ENCODE data around the gene TNFSF18. TPM values are rescaled to one million over a fixed set of nuclear protein-coding genes. Genes with fewer than 3 reads are reported as not detected.

The TNFSF18 gene
- polyA plus RNA-seq, 1 donor from 2014 or later: not detected

GRCh38 chr1:173098117-173098516 lies 47.4 kb upstream of the TNFSF18 start:
- Histone ChIP-seq H3K27ac (ENCODE audit: low read length) (no peak overlapping the region), H2AFZ (ENCODE audit: low read depth, low read length) (no peak overlapping the region), H3K4me3 (ENCODE audit: low read length) (no peak overlapping the region), H3K4me2 (ENCODE audit: low read length) (no peak overlapping the region), H3K9ac (ENCODE audit: low read length) (no peak overlapping the region), H3F3A (ENCODE audit: insufficient read depth, low read length, poor library complexity, severe bottlenecking) (no peaks in the 10 kb centered on the region), H3K36me3 (ENCODE audit: insufficient read depth, low read length) (no peaks in the 10 kb centered on the region), H3K9me2 (ENCODE audit: insufficient read depth, low read length) (no peaks in the 10 kb centered on the region), H3K79me2 (replicated peaks; ENCODE audit: insufficient read depth, low read length) (no peaks in the 10 kb centered on the region), H3K27me3 (ENCODE audit: insufficient read depth, low read depth, low read length) (no peaks in the 10 kb centered on the region), H4K20me1 (ENCODE audit: insufficient read depth) (no peaks in the 10 kb centered on the region), H3K9me3 (ENCODE audit: low read length) (no peaks in the 10 kb centered on the region)
- no peak for TF ChIP-seq TAF1 (IDR thresholded peaks at IDR 0.05; ENCODE audit: low read depth)
- TF ChIP-seq RAD21 (conservative IDR thresholded peaks at IDR 0.05): no peak
- TF ChIP-seq EZH2 (IDR thresholded peaks at IDR 0.05; ENCODE audit: borderline replicate concordance, insufficient read depth, low read length, poor library complexity, severe bottlenecking): no peak
- TF ChIP-seq SMC3 (conservative IDR thresholded peaks at IDR 0.05; ENCODE audit: poor library complexity): no peak
- no peak for TF ChIP-seq CTCF (IDR thresholded peaks at IDR 0.05; ENCODE audit: poor library complexity, severe bottlenecking)
- no peak for TF ChIP-seq MXI1 (conservative IDR thresholded peaks at IDR 0.05; ENCODE audit: poor library complexity, severe bottlenecking)
- no peak for TF ChIP-seq EP300 (conservative IDR thresholded peaks at IDR 0.05; ENCODE audit: poor library complexity, severe bottlenecking)
- TF ChIP-seq POLR2AphosphoS5 (IDR thresholded peaks at IDR 0.05): no peak
- TF ChIP-seq REST (IDR thresholded peaks at IDR 0.05; ENCODE audit: borderline replicate concordance): no peak

GRCh38 chr1:173097001-173097400 lies 46.3 kb upstream of the TNFSF18 start:
- no peak overlapping the region for H3K4me3 ChIP-seq (ENCODE audit: low read length)
- TF ChIP-seq EP300 (conservative IDR thresholded peaks at IDR 0.05; ENCODE audit: poor library complexity, severe bottlenecking): no peak
- H4K20me1 ChIP-seq (ENCODE audit: insufficient read depth): no peaks in the 10 kb centered on the region
- no peaks in the 10 kb centered on the region for H3F3A ChIP-seq (ENCODE audit: insufficient read depth, low read length, poor library complexity, severe bottlenecking)
- no peak overlapping the region for H2AFZ ChIP-seq (ENCODE audit: low read depth, low read length)
- H3K9me2 ChIP-seq (ENCODE audit: insufficient read depth, low read length): no peaks in the 10 kb centered on the region
- no peaks in the 10 kb centered on the region for H3K79me2 ChIP-seq (replicated peaks; ENCODE audit: insufficient read depth, low read length)
- no peaks in the 10 kb centered on the region for H3K36me3 ChIP-seq (ENCODE audit: insufficient read depth, low read length)
- H3K4me2 ChIP-seq (ENCODE audit: low read length): no peak overlapping the region
- H3K9ac ChIP-seq (ENCODE audit: low read length): no peak overlapping the region
- H3K27ac ChIP-seq (ENCODE audit: low read length): no peak overlapping the region
- H3K9me3 ChIP-seq (ENCODE audit: low read length): no peaks in the 10 kb centered on the region
- H3K27me3 ChIP-seq (ENCODE audit: insufficient read depth, low read depth, low read length): no peaks in the 10 kb centered on the region

GRCh38 chr1:173095632-173096031 lies 44.9 kb upstream of the TNFSF18 start:
- H3K27me3 ChIP-seq (ENCODE audit: insufficient read depth, low read depth, low read length): no peaks in the 10 kb centered on the region
- H3K9me2 ChIP-seq (ENCODE audit: insufficient read depth, low read length): no peaks in the 10 kb centered on the region
- no peaks in the 10 kb centered on the region for H3K9me3 ChIP-seq (ENCODE audit: low read length)
- H3K4me2 ChIP-seq (ENCODE audit: low read length): no peak overlapping the region
- no peak overlapping the region for H3K9ac ChIP-seq (ENCODE audit: low read length)
- TF ChIP-seq RAD21 (conservative IDR thresholded peaks at IDR 0.05) (no peak), SMC3 (conservative IDR thresholded peaks at IDR 0.05; ENCODE audit: poor library complexity) (no peak), MXI1 (conservative IDR thresholded peaks at IDR 0.05; ENCODE audit: poor library complexity, severe bottlenecking) (no peak), REST (IDR thresholded peaks at IDR 0.05; ENCODE audit: borderline replicate concordance) (no peak)
- no peak overlapping the region for H2AFZ ChIP-seq (ENCODE audit: low read depth, low read length)
- H3K4me3 ChIP-seq (ENCODE audit: low read length): no peak overlapping the region
- no peaks in the 10 kb centered on the region for H3K79me2 ChIP-seq (replicated peaks; ENCODE audit: insufficient read depth, low read length)
- H3K27ac ChIP-seq (ENCODE audit: low read length): no peak overlapping the region
- H3K36me3 ChIP-seq (ENCODE audit: insufficient read depth, low read length): no peaks in the 10 kb centered on the region
- H3F3A ChIP-seq (ENCODE audit: insufficient read depth, low read length, poor library complexity, severe bottlenecking): no peaks in the 10 kb centered on the region
- no peaks in the 10 kb centered on the region for H4K20me1 ChIP-seq (ENCODE audit: insufficient read depth)

Data from neural cell (in vitro differentiated cells).